AG08395 (cell line): ENCODE data around the gene MCAM.

Source experiments
- DNase-seq: peaks from one replicate; pipeline ENCODE4 v3.0.0; 2012; ENCODE audit warnings: mixed read lengths, low spot score

The MCAM gene

GRCh38 chr11:119344291-119345010 is 27.5 kb upstream of the MCAM start:
- DNase-seq = no peak

GRCh38 chr11:119343726-119344125 is 26.8 kb upstream of the MCAM start:
- no peak for DNase-seq

GRCh38 chr11:119342362-119343130 is 25.6 kb upstream of the MCAM start:
- no peak for DNase-seq

GRCh38 chr11:119342023-119342300 is 25.0 kb upstream of the MCAM start:
- no peak for DNase-seq

- no peak for DNase-seq
Observed at GRCh38 chr11:119341222-119342022, 24.5 kb upstream of the MCAM start.

- peak; percentile 83 for DNase-seq
Observed at GRCh38 chr11:119340335-119341221, 23.6 kb upstream of the MCAM start, which contains the start of gene C1QTNF5. C1QTNF5 (minus strand) TSS chr11:119340883; CDS start chr11:119340397, 486 bp downstream.

GRCh38 chr11:119339589-119340334 is 22.8 kb upstream of the MCAM start:
- peak; percentile 81 for DNase-seq

GRCh38 chr11:119338965-119339588 is 22.1 kb upstream of the MCAM start:
- no peak for DNase-seq

GRCh38 chr11:119338318-119338890 is 21.5 kb upstream of the MCAM start:
- DNase-seq = peak; percentile 83

- DNase-seq = peak; percentile 47
Observed at GRCh38 chr11:119337581-119338317, 20.8 kb upstream of the MCAM start.

GRCh38 chr11:119336744-119337469 is 20.0 kb upstream of the MCAM start:
- DNase-seq = no peak

- no peak for DNase-seq
Observed at GRCh38 chr11:119335655-119336543, 19.0 kb upstream of the MCAM start.

GRCh38 chr11:119335091-119335654 is 18.2 kb upstream of the MCAM start:
- DNase-seq = no peak

- DNase-seq = peak; percentile 100
Observed at GRCh38 chr11:119334174-119334930, 17.4 kb upstream of the MCAM start, which contains the start of gene RNF26. RNF26 (plus strand) TSS chr11:119334527; CDS start chr11:119335123, 596 bp downstream.

GRCh38 chr11:119332111-119332765 is 15.3 kb upstream of the MCAM start:
- no peak for DNase-seq

GRCh38 chr11:119330237-119330636 is 13.3 kb upstream of the MCAM start:
- no peak for DNase-seq
